Measurements from ENCODE around the gene SDCCAG8. TPM values are rescaled to one million over a fixed set of nuclear protein-coding genes. Genes with fewer than 3 reads are reported as not detected.

Gene SDCCAG8
- total RNA-seq, 1 donor, result 26.1 TPM

DNA sequence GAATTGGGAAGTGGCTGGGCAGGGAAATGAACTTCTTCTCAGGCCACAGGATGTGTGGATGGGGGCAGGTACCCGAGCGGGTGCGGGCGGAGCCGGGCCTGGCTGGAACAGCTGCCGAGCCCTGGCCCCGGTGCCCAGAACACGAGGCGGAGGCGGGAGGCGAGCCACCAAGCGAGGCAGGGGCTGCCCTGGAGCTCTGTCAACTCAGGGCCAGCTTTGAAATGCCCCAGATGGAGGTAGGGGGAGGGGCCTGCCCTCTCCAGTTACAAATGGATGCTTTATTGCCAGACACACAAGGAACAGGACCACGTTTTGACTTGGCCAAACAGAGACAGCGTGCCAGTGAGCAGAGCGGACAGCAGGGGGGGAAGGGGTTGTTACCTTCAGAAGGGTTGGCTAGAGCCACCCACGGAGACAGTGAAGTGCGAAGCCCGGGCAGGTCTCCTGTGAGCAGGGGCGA is 240.4 kb downstream of the SDCCAG8 start:
- DNase-seq (ENCODE audit: low read depth in 2 of 3, low spot score in 2 of 3), result no peak

DNA sequence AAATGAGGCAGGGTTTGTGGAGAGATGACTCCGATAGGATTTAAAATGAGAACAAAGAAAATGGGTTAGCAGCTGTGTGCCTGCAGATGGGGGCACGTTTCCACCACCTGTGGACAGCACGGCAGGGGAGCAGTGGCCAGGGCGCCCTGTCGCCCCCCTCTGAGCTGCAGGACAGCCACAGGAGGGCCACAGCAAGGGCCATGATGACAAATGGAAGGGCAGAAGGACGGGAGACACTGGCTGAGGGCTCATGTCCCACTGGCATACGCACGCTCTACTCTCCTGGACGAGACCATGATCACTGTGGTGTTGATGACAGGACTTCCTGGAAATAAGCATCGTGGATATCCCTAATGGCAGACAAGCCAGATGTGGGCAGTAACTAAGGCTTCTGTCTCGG is 241.0 kb downstream of the SDCCAG8 start:
- no peak for DNase-seq (ENCODE audit: low read depth in 2 of 3, low spot score in 2 of 3)

DNA sequence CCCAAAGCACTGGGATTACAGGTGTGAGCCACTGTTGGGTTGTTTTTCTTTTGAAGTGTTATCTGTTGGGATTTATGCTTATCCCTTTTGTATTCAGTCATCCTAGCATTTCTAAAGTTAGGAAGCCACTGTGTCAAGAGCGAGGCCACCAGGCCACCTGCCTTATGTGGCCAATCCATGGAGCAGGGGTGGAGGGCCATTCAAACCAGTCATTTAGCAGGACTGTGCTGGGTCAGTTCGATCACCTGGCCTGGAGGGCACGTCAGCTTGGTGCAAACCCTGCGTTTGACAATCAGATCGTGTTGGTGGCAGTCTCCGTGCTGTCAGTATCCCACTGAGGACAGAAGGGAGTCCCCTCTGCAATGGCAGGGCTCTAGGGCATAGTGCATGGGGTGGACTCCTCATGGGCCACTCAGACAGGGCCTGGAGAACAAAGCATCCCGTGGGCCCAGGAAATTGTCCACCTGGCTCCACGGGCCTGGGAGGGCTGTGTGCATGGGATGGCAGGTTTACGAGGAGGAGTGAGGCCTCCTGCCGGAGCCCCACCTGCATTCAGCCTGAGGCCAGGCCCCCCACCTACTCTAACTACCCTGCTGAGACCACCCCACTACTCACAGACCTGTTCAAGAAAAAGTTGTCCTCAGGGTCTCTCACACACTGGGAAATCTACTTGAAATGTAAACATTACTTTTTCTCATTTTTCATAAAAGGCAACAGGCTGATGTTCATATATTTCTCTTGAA is 242.3 kb downstream of the SDCCAG8 start:
- no peak for DNase-seq (ENCODE audit: low read depth in 2 of 3, low spot score in 2 of 3)

DNA sequence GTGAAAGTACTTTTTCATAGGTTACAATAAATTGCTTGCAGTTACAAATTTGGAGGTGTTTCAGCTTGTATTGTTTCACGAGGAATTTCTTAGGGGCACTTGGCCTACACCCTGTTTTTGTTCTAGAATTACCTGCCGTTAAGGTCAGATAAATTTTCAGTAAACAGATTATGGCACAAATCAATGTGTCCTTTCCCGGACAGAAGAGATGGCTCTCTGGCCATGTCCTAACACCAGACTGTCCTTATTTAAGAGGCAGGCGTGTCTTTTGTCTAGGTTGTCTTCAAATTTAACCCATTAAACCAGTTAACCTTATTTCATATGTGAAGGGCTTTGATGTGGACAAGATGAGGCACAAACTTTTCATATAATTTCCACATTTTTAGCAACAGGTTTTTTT is 243.4 kb downstream of the SDCCAG8 start:
- DNase-seq (ENCODE audit: low read depth in 2 of 3, low spot score in 2 of 3), result no peak

DNA sequence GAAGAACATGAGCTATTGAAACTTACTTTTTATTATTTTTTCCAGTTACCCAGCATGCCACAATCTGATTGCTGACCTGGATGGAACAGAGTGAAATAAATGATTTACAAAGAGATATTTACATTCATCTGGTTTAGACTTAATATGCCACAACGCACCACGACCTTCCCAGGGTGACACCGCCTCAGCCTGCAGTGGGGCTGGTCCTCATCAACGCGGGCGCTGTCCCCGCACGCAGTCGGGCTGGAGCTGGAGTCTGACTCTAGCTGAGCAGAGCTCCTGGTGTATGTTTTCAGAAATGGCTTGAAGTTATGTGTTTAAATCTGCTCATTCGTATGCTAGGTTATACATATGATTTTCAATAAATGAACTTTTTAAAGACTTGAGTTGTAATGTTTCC is 243.9 kb downstream of the SDCCAG8 start:
- DNase-seq (ENCODE audit: low read depth in 2 of 3, low spot score in 2 of 3), result no peak

DNA sequence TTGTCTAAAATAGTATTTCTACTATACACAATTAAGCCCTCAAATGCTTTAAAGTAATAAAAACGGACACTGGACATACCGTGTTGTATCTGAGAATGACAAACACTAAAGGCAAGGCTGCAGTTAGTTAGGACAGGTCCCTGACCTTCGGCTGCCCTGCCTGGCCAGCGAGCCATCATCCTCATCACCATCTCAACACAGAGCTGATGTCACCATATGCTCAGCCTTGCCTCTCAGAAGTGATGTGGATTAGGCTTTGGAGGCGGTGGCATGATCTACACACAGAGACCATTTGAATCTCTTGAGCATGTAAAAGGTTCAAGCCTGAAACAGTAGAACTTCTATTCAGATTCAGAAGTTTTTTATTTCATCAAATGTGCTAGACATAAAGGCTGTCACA is 244.7 kb downstream of the SDCCAG8 start:
- no peak for DNase-seq (ENCODE audit: low read depth in 2 of 3, low spot score in 2 of 3)

DNA sequence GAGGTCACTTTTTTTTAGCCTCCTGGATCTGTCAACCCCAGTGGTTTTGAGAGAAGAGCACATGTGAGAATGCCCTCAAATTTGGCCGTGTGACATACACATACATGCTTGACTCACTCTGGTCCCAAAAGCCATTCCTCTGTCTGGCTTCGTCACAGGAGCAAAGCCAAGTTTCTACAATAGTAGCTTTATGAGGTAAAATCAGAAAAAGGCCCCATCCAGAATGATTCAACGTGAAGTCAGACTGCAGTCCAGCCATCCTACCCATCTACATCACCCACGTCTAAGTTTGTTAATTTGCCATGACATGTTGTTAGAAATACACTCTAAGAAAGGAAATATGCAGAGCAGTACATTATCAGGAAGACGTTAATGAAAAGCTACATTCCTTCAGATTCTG is 245.2 kb downstream of the SDCCAG8 start:
- DNase-seq (ENCODE audit: low read depth in 2 of 3, low spot score in 2 of 3), result no peak

DNA sequence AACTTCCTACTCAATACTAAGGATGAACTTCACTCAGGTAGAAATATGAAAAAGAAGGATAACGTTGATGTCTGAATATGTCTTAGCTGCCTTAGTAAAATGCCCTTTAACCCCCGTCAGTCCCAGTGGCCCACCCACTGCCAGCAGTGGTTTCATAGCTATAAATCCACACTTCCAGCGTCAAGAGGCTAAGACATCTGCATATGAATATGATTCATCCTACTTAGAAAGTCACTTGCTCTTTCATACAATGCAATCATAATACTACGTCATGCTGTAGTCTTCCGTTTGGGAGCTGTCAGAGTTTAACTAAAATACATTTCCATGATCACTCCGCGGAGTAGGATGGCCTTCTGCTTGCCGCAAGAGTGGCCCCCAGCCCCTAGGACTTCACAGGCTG is 247.3 kb downstream of the SDCCAG8 start:
- no peak for DNase-seq (ENCODE audit: low read depth in 2 of 3, low spot score in 2 of 3)

DNA sequence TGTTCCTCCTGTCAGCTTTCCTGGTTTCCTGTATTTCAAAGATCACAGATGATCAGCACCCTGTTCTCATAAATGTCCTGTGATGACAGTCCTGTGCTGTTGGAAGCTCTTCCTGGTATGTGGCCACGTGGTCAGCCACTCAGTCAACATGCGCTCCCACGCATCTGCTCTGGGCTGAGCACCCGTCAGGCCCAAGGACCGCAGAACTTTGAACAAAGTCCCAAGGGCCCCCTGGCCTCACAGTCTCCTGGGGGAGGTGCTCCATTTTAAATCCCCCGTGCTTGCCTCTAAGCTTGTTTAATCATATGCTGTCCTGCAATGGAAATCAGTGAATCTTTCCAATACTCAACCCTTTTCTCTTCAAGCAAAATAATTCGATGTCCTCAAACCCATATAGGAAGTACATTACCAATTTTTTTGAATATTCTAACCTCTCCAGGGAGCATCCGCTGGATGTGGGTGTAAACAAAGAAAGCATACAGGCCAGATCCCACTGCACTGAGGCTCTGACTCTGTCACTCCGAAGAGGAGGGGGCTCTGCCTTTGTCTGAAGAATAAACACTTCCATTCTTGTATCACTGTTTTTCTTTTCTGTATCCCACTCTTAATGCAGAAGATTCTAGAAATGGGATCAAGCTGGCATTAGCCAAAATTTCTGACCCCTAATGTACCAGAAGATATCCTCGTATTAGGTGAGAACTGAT is 250.3 kb downstream of the SDCCAG8 start:
- no peak for DNase-seq (ENCODE audit: low read depth in 2 of 3, low spot score in 2 of 3)

DNA sequence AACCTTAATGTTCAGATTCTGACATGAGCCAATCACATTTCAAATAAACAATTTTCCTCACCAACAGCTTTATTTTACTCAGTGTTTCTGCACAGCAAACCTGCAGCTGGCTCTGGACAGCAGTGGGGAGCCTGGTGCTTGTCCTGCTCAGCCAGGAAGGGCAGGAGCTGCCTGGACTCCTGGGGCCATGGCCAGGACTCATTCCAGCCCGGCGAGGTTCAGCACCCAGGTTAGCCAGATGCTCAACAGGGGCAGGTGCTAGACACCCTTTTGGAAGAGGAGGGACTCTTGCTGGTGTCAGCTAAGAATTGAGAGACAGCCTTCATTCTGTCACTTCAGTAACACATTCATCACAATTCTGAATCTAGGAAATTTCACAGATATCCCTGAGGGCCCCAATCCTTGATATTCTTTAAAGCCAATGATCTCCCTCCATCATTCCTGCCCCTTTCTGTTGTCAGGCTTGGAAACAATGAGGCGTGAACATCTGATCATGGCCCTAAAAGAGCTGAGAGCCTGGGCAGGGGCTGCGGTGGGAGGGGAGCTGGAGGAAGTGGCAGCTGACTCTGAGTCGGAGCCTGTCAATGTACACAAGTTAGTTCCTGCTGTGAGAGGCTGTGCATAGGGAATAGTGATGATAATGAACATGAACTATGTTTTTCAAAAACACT is 251.3 kb downstream of the SDCCAG8 start:
- peak in 1 of 3 donors; percentile 55 for DNase-seq (ENCODE audit: low read depth in 2 of 3, low spot score in 2 of 3)

DNA sequence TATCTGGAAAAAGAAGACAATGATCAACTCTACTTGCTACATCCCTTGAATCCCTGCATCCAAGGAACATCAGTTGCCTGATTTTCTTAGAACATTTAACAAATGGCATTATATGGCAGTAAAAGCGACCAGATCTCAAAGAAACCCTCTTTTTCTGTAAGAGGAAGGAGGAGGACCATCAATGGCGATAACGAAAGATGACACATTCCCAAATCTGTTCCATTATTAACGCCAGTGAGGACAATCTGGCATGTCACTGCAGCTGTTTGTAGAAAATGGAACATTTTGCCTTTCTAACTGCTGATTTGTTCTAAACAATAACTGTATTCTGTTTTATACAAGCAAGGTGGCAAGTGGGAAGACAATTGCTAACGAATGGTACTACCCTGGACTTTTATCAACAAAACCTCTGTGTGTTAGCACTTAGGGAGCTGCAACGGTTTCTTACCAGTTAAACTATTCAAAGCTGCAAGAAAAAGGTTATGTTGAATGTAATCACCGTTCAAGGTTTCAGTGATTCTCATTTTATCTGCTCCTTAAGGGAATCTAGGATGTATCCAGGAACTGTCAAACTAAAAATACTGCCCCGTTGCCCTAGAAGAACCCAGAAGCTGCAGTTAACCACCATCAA is 251.9 kb downstream of the SDCCAG8 start:
- no peak for DNase-seq (ENCODE audit: low read depth in 2 of 3, low spot score in 2 of 3)

DNA sequence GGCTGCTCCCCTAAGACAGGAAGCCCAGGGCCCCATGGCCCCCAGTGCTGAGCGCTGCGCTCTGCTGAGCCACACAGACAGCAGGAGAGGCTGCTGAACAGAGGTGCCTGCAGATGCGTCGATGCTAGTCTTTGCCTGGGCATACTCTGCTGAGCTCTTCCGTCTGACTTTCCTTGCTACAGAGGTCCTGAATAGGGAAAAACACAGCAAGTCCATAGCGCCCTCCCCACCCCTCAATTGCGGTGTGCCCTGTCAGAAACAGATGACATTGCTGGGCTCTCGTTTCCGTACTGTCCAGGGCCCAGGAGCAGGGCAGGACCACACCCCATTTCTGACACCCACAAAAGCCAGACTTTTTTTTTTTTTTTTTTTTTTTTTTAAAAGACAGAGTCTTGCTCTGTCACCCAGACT is 252.5 kb downstream of the SDCCAG8 start:
- peak in 1 of 3 donors; percentile 57 for DNase-seq (ENCODE audit: low read depth in 2 of 3, low spot score in 2 of 3)

DNA sequence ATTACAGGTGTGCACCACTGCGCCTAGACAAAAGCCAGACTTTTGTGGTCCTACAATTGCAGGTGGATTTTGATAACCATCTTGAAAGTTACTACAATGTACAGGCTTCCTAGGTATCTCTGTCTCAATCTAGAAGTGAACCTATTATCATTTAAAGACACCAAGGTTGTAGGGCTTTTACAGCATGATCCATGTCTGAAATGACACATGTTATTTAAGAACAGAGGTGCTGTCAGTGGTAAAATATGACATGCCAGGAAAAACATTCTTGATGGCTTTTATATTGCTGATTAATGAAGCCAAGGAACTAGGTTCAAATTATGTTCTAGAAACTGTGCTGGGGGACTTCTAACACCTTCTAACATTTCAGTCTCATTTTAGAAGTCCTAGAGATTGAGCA is 253.1 kb downstream of the SDCCAG8 start:
- no peak for DNase-seq (ENCODE audit: low read depth in 2 of 3, low spot score in 2 of 3)

DNA sequence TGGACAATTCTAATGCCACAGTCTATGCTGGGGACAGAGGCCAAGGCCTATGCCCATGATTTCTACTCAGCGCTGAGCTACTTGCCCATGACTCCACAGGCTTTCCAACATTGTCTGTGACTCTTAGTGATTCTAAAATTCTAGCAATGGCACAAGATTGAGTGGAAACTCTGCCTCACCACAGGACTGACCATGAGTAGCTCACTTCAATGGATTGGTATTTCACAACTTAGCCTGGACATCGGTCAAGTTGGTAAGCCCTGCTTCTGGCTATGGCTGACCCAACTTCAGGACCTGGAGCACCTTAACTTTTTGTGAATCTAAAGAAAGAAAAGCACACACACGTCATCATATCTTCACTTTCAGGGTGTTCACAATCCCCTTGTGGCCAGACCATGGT is 255.1 kb downstream of the SDCCAG8 start:
- DNase-seq (ENCODE audit: low read depth in 2 of 3, low spot score in 2 of 3), result no peak

DNA sequence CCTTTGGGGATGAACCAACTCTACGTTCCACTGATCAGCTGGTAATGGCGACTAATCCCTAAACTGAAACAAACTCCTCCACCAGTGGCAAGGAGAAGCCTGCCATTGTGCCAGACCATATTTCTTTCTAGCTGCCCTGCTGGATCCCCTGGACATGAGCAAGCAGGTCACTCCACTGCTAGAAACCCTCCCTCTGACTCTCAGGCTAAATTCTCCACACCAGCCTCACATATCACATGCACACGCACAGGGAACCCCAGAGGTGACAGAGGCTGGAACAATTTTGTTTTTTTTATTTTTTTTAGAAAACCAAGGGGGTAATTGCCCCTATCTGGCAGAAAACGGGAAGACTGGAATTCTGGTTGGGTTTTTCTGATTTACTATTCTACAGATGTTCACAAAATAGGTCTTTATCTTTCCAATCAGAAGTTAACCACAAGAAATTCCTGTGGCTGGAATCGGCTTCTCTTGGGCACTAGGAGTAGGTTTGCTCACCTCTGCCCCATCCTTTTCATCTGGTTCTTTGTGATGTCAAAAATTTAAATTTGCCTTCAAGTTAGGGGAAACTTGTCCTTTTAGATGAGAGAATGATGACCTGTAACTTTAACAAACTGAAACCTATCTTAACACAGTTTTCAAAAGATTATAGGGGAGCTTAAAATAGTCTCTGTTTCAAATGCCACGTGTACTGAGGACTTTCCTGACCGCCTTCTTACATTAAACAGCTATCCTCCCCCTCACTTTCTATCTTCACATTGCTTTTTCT is 258.1 kb downstream of the SDCCAG8 start:
- DNase-seq (ENCODE audit: low read depth in 2 of 3, low spot score in 2 of 3), result no peak

DNA sequence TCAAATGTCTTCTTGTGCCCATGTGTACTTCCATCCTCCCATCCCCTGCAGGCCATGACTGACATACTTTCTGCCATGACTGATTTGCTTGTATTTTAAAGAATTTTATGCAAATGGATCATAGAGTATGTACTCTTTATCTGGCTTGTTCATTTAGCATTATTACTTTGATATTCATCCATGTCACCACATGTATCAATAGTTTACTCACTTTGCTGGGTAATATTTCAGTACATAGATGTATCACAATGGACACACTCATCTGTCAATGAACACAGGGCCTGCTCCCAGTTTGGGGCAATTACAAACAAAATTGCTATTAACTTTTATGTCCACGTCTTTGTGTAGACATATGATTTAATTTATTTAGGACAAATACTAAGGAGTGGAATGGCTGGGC is 259.1 kb downstream of the SDCCAG8 start:
- DNase-seq (ENCODE audit: low read depth in 2 of 3, low spot score in 2 of 3), result no peak

DNA sequence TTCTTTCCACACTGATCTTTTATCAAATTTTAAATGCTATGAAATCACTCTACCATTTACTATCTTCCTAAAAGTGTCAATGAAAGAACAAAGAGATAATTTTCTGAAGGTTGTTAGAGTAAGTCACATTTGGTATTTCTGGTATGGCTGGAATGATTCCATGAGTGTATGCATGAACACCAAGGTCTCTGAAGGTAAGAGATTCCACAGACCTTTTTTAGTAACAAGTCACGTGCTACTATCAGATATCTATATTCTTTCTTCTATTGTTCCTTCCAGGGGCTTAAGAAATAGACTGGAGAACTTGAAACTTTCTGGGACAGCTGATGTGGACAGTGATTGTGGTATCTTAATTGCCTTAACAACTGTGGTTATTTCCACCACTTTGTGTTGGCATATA is 265.0 kb downstream of the SDCCAG8 start:
- DNase-seq (ENCODE audit: low read depth in 2 of 3, low spot score in 2 of 3), result no peak

DNA sequence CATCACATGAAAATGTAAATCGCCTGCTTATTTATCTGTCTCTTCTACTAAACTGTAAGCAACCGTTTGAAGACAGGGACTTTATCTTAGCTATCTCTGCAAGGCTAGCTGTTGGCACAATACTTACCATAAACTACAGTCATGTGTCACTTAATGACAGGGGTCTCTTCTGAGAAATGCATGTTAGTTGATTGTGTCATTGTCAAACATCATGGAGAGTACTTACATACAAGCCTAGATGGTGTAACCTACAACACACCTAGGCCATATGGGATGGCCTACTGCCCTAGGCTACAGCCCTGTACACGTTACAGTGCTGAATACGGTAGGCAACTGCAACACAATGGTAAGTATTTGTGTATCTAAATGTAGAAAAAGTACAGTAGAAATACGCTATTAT is 267.9 kb downstream of the SDCCAG8 start:
- DNase-seq (ENCODE audit: low read depth in 2 of 3, low spot score in 2 of 3), result no peak

DNA sequence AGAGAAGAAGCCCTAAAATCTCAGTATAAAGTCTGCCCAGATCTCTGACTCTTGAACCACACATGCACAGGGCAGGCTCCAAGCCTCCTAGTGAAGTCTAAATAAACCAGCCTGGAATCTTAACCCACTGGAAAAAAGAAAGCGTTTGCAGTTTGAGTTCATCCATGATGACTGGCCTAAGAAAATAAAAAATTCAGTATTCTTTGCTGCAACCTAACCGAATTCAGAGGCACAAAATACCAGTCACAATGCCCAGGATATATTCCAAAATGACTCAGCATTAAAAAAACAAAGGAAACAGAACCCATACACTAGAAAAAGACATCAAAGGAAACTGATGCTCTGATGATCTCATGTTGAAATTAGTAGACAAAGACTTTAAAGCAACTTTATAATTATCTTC is 269.2 kb downstream of the SDCCAG8 start:
- no peak for DNase-seq (ENCODE audit: low read depth in 2 of 3, low spot score in 2 of 3)

DNA sequence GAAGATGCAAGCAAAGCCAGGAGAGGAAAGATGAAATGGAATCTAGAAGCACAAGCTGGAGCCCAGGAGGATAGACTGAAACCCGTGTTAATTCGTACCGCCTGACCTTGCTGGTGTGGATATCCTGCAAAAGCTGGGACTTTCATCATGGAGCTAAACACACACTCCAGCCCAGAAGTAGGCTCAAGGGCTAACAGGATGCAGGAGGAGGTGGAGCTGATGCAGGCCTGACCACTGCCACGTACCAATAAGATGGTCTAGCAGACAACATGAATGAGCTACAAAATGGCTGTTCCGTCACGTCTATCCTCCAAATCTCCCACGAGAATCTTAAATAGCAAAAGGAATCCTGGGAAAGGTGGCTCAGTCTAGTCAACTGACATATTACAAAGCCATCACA is 270.3 kb downstream of the SDCCAG8 start:
- no peak for DNase-seq (ENCODE audit: low read depth in 2 of 3, low spot score in 2 of 3)
